Motor neuron (in vitro differentiated cells): ENCODE measurements around the gene PHPT1. TPM values are rescaled to one million over a fixed set of nuclear protein-coding genes. Genes with fewer than 3 reads are reported as not detected.
A peak's percentile ranks its signal among the peaks of the same experiment; 100 is the strongest.

Source experiments
- ATAC-seq, 8 experiments: fragments of 200-7000 bp; cut with Tn5 transposase; replicated peaks in 6 of 8; 2 replicates each; pipeline ENCODE4 v1.8.0; 2021; ENCODE audit warnings: mild to moderate bottlenecking in 8 of 8, moderate library complexity in 8 of 8
- H3K27ac ChIP-seq, 2 donors: fragments of 250-450 bp; sonication (Bioruptor Pico); 2 replicates each; pipeline ENCODE4 v1.9.0; 2021; ENCODE audit warnings: antibody characterized with exemption in 2 of 2, mild to moderate bottlenecking in 2 of 2, moderate library complexity in 1 of 2
- H3K4me1 ChIP-seq, 2 donors: fragments of 250-450 bp; sonication (Bioruptor Pico); replicated peaks in 1 of 2; 2 replicates each; pipeline ENCODE4 v1.6.1; 2021; ENCODE audit warnings: antibody characterized with exemption in 2 of 2, mild to moderate bottlenecking in 2 of 2, moderate library complexity in 1 of 2
- H3K4me3 ChIP-seq, 5 donors: fragments of 250-450 bp; sonication (Bioruptor Pico); 2 replicates each; pipeline ENCODE4 v1.9.0; 2021; ENCODE audit warnings: antibody characterized with exemption in 5 of 5, mild to moderate bottlenecking in 5 of 5, moderate library complexity in 4 of 5
- WGBS, 10 experiments: fragments of 450-650 bp; shearing (Covaris generic); methylation state at CpG; one replicate each; pipeline ENCODE4 v1.0.0; 2022; 5-methylcytosine and 5-hydroxymethylcytosine counted together
- in situ Hi-C, 9 experiments: fragments of 400-800 bp; cut with MboI; loops; one replicate each; pipeline ENCODE4 v1.15.0; 2021; ENCODE audit warnings: low sequenced_read_pairs in 9 of 9, low pct_unique_long_range_greater_than_20kb in 2 of 9; ENCODE audit not compliant: unreplicated experiment in 9 of 9
- total RNA-seq, 8 experiments: library from RNA; unstranded; fragments of 300-600 nt; gene quantifications; 2 replicates each; pipeline versions ENCODE4 v1.2.3 to v1.2.4, GENCODE V29; 2022

Gene PHPT1
- total RNA-seq, 8 experiments from 2014 or later, result 134 to 366 (median 259) TPM

DNA sequence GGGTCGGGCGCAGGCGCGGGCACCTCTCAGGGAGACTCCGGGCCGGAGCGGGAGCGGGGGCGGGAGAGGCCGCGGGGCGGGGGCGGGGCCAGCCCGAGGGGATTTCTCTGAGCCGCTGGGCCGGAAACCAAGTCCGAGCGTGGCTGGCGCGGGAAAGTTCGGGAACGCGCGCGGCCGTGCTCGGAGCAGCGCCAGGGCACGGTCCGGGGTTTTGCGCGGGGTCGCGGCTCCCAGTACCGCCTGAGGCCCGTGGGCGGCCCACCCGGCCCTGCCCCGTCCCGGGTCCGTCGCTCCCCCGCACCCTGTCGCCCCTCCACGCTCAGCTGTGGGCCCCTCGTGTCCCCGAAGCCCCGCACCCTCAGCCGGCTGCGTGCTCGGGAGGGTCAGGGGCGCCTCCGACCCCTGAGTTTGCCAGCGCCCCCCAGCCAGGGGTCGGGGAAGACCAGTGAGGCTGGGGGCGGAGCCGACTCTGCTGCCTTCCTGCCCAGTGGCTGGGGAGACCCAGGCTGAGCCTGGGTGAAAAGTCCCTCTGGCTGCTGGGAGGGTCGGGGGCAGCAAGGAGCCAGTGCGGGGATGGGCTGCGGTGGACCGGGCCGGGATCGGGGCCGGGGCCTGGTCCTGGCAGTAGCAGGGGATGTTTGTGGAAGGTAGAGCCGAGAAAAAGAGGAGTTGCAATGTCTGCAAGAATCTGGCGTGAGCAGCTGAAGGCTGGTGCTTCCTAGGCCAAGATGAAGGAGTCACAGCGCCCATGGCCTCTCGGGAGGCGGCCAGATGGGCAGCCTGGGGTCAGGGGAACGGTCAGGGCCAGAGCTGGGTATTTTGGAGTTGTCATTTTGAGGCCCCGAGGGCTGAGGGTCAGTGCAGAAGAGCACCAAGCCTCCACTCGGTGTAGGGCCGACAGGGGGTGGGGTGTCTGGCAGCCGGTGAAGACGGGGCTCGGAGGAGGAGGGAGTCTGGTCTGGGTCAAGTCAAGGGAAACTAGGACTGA is 37.7 kb downstream of the PHPT1 start:
- whole genome bisulfite sequencing, 10 experiments, result 0% methylated on average over 1 to 3 of the region's 76 CpGs; no CpG with 5 or more reads in 8 of the 10 experiments
- Histone ChIP-seq H3K4me3 (peak overlapping the region; percentile 55 to 90 (median 73)), H3K4me1 (peaks cover 8 to 14% of the 10 kb centered on the region in 2 donors), H3K27ac (peak overlapping the region in 1 of 2 donors; percentile 67)
- in situ Hi-C loops, result no loop called here
- ATAC-seq, result peak; percentile 1 to 33 (median 3)

GRCh38 chr9:136888454-136888853 is 39.2 kb downstream of the PHPT1 start:
- in situ Hi-C loops, result no loop called here
- Histone ChIP-seq H3K27ac (no peak overlapping the region), H3K4me3 (no peak overlapping the region), H3K4me1 (peaks cover 7 to 8% of the 10 kb centered on the region in 2 donors)
- 83 to 86% (median 85%) methylated on average over 1 to 7 of the region's 8 CpGs; no CpG with 5 or more reads in 7 of the 10 experiments for WGBS, 10 experiments
- no peak for ATAC-seq

DNA sequence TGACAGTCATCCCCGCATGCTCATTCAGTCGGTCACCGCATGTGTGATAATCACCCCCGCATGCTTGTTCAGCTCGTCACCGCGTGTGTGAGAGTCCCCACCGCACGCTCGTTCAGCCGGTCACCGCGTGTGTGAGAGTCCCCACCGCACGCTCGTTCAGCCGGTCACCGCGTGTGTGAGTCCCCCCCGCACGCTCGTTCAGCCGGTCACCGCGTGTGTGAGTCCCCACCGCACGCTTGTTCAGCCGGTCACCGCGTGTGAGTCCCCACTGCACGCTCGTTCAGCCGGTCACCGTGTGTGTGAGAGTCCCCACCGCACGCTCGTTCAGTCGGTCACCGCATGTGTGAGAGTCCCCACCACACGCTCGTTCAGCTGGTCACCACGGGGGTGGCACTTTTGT is 40.6 kb downstream of the PHPT1 start:
- no peak for ATAC-seq
- WGBS, 10 experiments, result 72 to 97% (median 93%) methylated on average over 2 to 15 of the region's 42 CpGs; no CpG with 5 or more reads in 3 of the 10 experiments
- peaks cover 7 to 8% of the 10 kb centered on the region in 2 donors for H3K4me1 ChIP-seq
- H3K27ac ChIP-seq, result no peak overlapping the region
- no peak overlapping the region for H3K4me3 ChIP-seq
- in situ Hi-C loops, result no loop called here

DNA sequence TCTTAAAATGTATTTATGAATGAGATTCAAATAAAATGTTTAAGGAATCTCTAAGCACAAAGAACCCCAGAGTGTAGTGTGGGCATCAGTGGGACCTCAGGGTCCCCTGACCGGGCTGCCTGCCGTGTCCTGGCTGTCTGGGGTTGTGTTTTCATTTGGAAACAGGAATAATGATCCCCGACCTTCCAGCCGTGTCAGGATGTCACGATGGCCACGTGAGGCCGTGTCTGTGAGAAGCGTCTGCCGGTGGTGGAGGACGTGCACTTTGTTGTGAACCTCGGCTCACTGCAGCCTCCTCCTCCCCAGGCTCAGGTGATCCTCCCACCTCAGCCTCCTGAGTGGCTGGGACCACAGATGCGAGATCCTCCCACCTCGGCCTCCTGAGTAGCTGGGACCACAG is 41.5 kb downstream of the PHPT1 start:
- WGBS, 10 experiments, result 50 to 100% (median 89%) methylated on average over 1 to 9 of the region's 13 CpGs; no CpG with 5 or more reads in 4 of the 10 experiments
- Histone ChIP-seq H3K4me1 (peaks cover 5 to 7% of the 10 kb centered on the region in 2 donors), H3K27ac (no peak overlapping the region), H3K4me3 (no peak overlapping the region)
- in situ Hi-C loops, result no loop called here
- ATAC-seq, result no peak

DNA sequence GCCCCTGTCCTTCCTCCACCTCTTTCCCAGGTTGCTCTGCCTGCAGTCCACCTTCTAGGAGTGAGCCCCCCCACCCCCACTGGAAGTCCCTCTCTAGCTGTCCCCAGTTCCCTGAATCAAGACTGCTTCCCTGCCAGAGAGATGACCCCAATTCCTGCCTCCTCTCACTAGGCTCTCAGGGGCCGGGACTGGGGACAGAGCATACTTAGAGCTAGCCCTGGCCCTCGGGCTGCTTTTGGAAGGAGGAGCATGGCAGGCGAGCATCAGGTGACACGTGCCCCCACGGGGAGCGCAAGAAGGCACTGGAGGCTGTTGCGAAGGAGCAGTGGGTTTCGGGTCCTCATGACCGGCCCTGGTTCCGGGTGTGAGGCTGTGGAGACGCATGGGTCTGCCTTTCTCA is 46.8 kb downstream of the PHPT1 start:
- Histone ChIP-seq H3K4me3 (no peak overlapping the region), H3K4me1 (no peaks in the 10 kb centered on the region), H3K27ac (no peak overlapping the region)
- in situ Hi-C loops, result no loop called here
- no peak for ATAC-seq
- 90 to 100% (median 94%) methylated on average over 2 to 6 of the region's 11 CpGs; no CpG with 5 or more reads in 6 of the 10 experiments for WGBS, 10 experiments

DNA sequence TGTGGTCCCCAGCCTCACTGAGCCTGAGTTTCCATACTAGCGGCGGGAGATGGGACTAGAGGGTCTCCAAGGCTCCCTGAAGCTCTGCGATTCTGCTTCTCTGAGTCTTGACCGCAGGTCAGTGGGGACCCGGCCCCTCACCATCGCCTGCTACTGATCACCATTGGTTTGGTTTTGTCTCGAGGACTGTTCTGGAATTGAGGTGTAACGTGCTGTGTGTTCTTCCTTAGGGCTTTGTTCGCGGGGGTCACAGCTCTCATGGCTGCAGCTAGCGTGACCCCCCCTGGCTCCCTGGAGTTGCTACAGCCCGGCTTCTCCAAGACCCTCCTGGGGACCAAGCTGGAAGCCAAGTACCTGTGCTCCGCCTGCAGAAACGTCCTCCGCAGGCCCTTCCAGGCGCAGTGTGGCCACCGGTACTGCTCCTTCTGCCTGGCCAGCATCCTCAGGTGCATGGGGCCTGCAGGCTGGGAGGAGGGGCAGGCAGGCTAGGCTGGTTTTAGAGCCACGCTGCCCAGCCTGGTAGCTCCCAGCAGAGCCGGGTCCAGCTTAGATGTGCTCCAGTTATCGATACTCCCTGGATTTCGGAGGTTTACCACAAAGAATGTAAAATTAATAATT is 49.4 kb downstream of the PHPT1 start:
- no peak overlapping the region for H3K4me3 ChIP-seq
- no peaks in the 10 kb centered on the region for H3K4me1 ChIP-seq
- ATAC-seq, result no peak
- in situ Hi-C loops, result no loop called here
- WGBS, 10 experiments, result 90 to 100% (median 96%) methylated on average over 1 to 10 of the region's 21 CpGs; no CpG with 5 or more reads in 4 of the 10 experiments
- no peak overlapping the region for H3K27ac ChIP-seq

DNA sequence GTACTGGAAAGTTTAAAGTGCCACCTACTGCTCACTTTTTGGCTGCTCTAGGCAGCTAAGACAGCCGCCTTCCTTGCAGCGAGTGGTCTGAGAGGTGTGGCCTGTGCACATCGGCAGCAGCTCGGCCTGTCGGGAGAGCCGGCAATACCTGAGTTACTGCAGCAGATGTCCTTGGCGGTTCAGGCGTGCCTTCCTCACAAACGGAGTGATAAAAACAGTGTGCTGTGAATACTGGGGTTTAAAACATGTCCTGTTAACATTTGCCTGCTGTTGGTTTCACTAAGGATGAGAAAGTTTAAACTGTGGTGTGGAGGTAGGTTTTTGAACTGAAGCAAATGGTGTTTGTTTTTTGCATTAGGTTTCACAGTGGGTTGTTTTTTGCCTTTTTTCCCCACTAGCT is 50.0 kb downstream of the PHPT1 start:
- in situ Hi-C loops, result no loop called here
- 69 to 100% (median 84%) methylated on average over 2 to 7 of the region's 9 CpGs; no CpG with 5 or more reads in 4 of the 10 experiments for WGBS, 10 experiments
- H3K27ac ChIP-seq, result no peak overlapping the region

GRCh38 chr9:136900556-136900955 is 51.3 kb downstream of the PHPT1 start:
- in situ Hi-C loops, result no loop called here
- H3K4me1 ChIP-seq, result no peaks in the 10 kb centered on the region
- H3K4me3 ChIP-seq, result no peak overlapping the region
- WGBS, 10 experiments, result 80 to 100% (median 96%) methylated on average over 1 to 6 of the region's 10 CpGs; no CpG with 5 or more reads in 4 of the 10 experiments
- ATAC-seq, result no peak
- no peak overlapping the region for H3K27ac ChIP-seq

More for the DNA sequence above, 50.0 kb downstream of the PHPT1 start:
- Histone ChIP-seq H3K4me1 (no peaks in the 10 kb centered on the region), H3K4me3 (no peak overlapping the region)
- ATAC-seq, result no peak

Other genes with a start within 250 kb of the PHPT1 start
- 10 to 100 TPM in 3 of 8 experiments, 1 to 10 TPM in 1, under 1 TPM in 4; 0.50 to 21.9 (median 4.7) TPM for gene EGFL7, start 186.5 kb upstream of the PHPT1 start, total RNA-seq
- 10 to 100 TPM in 2 of 8 experiments, 1 to 10 TPM in 6; 1.5 to 19.7 (median 4.6) TPM for gene AGPAT2, start 162.0 kb upstream of the PHPT1 start, total RNA-seq
- 10 to 100 TPM in 6 of 8 experiments, 1 to 10 TPM in 1, under 1 TPM in 1; 0.92 to 44.3 (median 27.8) TPM for gene DIPK1B, start 136.8 kb upstream of the PHPT1 start, total RNA-seq
- 1 to 10 TPM in 1 of 8 experiments, under 1 TPM in 7; 0.05 to 1.7 (median 0.38) TPM for gene LCN10, start 106.5 kb upstream of the PHPT1 start, total RNA-seq
- gene LCN6, start 100.9 kb upstream of the PHPT1 start, total RNA-seq, result under 1 TPM in 2 of 8 experiments, not detected in 6; 0.41 to 0.76 TPM
- under 1 TPM in 4 of 8 experiments, not detected in 4; 0.08 to 0.43 (median 0.22) TPM for gene LCN8, start 91.2 kb upstream of the PHPT1 start, total RNA-seq
- under 1 TPM in 5 of 8 experiments, not detected in 3; 0.21 to 0.43 (median 0.23) TPM for gene LCN15, start 84.9 kb upstream of the PHPT1 start, total RNA-seq
- 10 to 100 TPM; 21.7 to 92.7 (median 39.5) TPM for gene TMEM141, start 58.1 kb upstream of the PHPT1 start, total RNA-seq
- 1 to 10 TPM in 7 of 8 experiments, under 1 TPM in 1; 0.61 to 3.3 (median 2.5) TPM for gene CCDC183, start 53.1 kb upstream of the PHPT1 start, total RNA-seq
- 10 to 100 TPM; 33.8 to 83.5 (median 39.5) TPM for gene RABL6, start 41.5 kb upstream of the PHPT1 start, total RNA-seq
- 1 to 10 TPM; 1.2 to 5.5 (median 2.6) TPM for gene AJM1, start 6.9 kb upstream of the PHPT1 start, total RNA-seq
- gene MAMDC4, start 2.9 kb downstream of the PHPT1 start, total RNA-seq, result 10 to 100 TPM in 1 of 8 experiments, 1 to 10 TPM in 7; 1.5 to 10.3 (median 4.7) TPM
- 100 to 1,000 TPM; 506 to 905 (median 719) TPM for gene EDF1, start 16.9 kb downstream of the PHPT1 start, total RNA-seq
- 10 to 100 TPM in 4 of 8 experiments, 1 to 10 TPM in 4; 6.8 to 18.4 (median 10.0) TPM for gene TRAF2, start 37.1 kb downstream of the PHPT1 start, total RNA-seq
- 100 to 1,000 TPM in 1 of 8 experiments, 10 to 100 TPM in 7; 34.1 to 115 (median 45.3) TPM for gene FBXW5, start 95.3 kb downstream of the PHPT1 start, total RNA-seq
- gene C8G, start 95.8 kb downstream of the PHPT1 start, total RNA-seq, result 1 to 10 TPM in 5 of 8 experiments, under 1 TPM in 1, not detected in 2; 0.71 to 2.7 (median 1.4) TPM
- gene LCN12, start 102.9 kb downstream of the PHPT1 start, total RNA-seq, result 1 to 10 TPM in 5 of 8 experiments, under 1 TPM in 3; 0.38 to 4.3 (median 1.2) TPM
- 100 to 1,000 TPM in 2 of 8 experiments, 10 to 100 TPM in 2, 1 to 10 TPM in 4; 1.2 to 273 (median 12.3) TPM for gene PTGDS, start 128.1 kb downstream of the PHPT1 start, total RNA-seq
- 1 to 10 TPM in 1 of 8 experiments, under 1 TPM in 7; 0.11 to 1.3 (median 0.73) TPM for gene LCNL1, start 133.6 kb downstream of the PHPT1 start, total RNA-seq
- 10 to 100 TPM; 23.4 to 38.4 (median 27.5) TPM for gene PAXX, start 143.0 kb downstream of the PHPT1 start, total RNA-seq
- gene CLIC3, start 147.2 kb downstream of the PHPT1 start, total RNA-seq, result 1 to 10 TPM in 1 of 8 experiments, under 1 TPM in 3, not detected in 4; 0.29 to 8.3 (median 0.47) TPM
- 10 to 100 TPM in 7 of 8 experiments, 1 to 10 TPM in 1; 8.1 to 27.9 (median 18.0) TPM for gene ABCA2, start 178.8 kb downstream of the PHPT1 start, total RNA-seq
- 1 to 10 TPM in 1 of 8 experiments, under 1 TPM in 6, not detected in 1; 0.08 to 1.0 (median 0.25) TPM for gene FUT7, start 182.7 kb downstream of the PHPT1 start, total RNA-seq
- 10 to 100 TPM; 19.0 to 61.7 (median 30.5) TPM for gene NPDC1, start 196.8 kb downstream of the PHPT1 start, total RNA-seq
- gene ENTPD2, start 204.7 kb downstream of the PHPT1 start, total RNA-seq, result 1 to 10 TPM in 1 of 8 experiments, under 1 TPM in 7; 0.13 to 1.3 (median 0.34) TPM
- gene SAPCD2, start 221.1 kb downstream of the PHPT1 start, total RNA-seq, result 10 to 100 TPM in 2 of 8 experiments, 1 to 10 TPM in 4, under 1 TPM in 2; 0.31 to 12.5 (median 6.4) TPM
- gene UAP1L1, start 228.1 kb downstream of the PHPT1 start, total RNA-seq, result 1 to 10 TPM in 6 of 8 experiments, under 1 TPM in 2; 0.63 to 8.9 (median 4.5) TPM
- gene MAN1B1, start 237.6 kb downstream of the PHPT1 start, total RNA-seq, result 10 to 100 TPM; 28.6 to 89.3 (median 50.3) TPM